ENCODE measurements around the gene PYM1.

PYM1 gene

DNA sequence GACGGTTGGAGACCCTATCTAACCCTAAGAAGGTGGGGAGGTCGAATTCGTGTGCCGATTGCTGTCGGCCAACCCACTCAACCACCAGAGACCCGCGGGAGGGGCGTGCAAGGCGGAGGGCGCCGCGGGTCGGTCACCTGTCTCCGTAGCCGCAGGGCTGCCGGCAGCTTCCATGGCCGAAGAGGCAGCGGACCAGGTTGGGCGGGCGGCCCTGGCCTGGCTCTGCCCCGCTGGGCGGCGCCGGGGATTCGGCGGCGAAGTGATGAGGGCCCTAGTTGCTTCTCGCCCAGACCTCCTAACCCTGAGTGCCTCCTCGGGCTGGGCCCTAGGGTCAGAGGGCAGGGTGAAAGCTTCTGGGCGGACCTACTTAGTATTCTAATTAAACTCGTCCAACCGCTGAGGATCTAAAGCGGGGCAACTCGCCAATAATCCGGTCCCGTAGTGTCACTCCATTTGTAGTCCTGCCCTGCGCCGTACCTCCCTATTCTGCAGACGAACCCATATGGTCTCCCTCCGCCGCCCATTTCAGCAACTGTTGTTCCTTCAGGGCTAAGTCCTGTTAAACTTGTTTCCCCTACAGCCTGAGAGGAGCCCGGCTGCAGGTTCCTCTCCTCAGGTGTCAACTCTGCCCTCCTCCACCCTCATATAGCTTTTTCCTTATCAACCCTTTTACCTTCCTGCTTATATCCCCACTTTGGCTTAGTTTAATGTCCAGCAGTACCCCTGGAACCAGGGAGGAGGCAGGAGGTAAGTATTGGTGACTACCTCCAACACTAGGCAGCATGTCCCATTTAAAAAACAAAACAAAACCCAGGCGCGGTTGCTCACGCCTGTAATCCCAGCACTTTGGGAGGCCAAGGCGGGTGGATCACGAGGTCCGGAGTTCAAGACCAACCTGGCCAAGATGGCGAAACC is at the start of gene PYM1:
Gene PYM1, minus strand, starts transcription at position 307 of the 915 bp plus-strand sequence. Its CDS starts 133 bp downstream, at position 174.
- peak in 5 of 6 experiments; percentile 10 to 60 (median 41) for DNase-seq

- peak in 2 of 6 experiments; percentile 18 to 44 for DNase-seq
Measured at GRCh38 chr12:55974308-55974730, 46.6 kb upstream of the PYM1 start.

DNA sequence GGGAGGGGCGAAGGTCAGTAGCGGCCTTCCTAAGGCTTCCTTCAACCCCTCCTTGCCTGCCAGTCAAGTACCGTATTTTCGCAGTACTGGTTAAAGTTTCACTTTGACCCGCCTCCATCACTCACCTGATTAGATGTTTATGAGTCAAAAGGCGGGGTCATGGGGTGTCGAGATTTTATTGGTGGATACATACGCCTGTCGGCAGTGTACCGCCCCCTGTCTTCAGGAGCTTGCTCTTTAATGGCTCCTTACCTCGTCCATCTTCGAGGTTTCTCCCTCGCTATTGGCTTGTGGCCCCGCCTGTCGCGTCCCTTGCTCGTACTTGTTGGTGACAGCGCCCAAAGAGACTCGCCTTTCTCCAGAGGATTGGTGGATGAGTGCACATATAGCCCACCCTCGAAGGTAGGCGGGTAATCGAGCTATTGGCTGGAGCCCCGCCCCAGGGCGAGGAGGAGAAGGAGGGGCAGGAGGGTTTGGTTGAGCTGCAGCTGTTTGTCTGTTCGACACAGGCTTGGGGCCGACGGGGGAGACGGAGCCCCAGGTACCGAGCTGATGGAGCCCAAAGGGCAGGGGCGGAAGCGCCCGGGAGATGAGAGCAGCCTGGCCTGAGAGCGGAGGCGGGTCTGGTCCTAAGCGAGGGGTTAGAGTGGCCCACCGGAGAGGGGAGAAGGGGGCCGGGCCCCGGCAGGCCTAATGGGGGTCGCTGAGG is 46.1 kb upstream of the PYM1 start, which contains the start of gene RAB5B:
Gene RAB5B, plus strand, starts transcription at position 480 of the 709 bp plus-strand sequence. CDS start 12,883 bp downstream, outside the sequence.
- DNase-seq = peak; percentile 88 to 100 (median 98)

- peak in 2 of 6 experiments; percentile 28 to 45 for DNase-seq
Measured at GRCh38 chr12:55972911-55973598, 45.4 kb upstream of the PYM1 start.

GRCh38 chr12:55972456-55972855 is 44.8 kb upstream of the PYM1 start:
- no peak for DNase-seq

GRCh38 chr12:55972042-55972441 is 44.3 kb upstream of the PYM1 start:
- DNase-seq = no peak

- no peak for DNase-seq
Measured at GRCh38 chr12:55970775-55971174, 43.1 kb upstream of the PYM1 start.

- no peak for DNase-seq
Measured at GRCh38 chr12:55969356-55969755, 41.7 kb upstream of the PYM1 start.

DNA sequence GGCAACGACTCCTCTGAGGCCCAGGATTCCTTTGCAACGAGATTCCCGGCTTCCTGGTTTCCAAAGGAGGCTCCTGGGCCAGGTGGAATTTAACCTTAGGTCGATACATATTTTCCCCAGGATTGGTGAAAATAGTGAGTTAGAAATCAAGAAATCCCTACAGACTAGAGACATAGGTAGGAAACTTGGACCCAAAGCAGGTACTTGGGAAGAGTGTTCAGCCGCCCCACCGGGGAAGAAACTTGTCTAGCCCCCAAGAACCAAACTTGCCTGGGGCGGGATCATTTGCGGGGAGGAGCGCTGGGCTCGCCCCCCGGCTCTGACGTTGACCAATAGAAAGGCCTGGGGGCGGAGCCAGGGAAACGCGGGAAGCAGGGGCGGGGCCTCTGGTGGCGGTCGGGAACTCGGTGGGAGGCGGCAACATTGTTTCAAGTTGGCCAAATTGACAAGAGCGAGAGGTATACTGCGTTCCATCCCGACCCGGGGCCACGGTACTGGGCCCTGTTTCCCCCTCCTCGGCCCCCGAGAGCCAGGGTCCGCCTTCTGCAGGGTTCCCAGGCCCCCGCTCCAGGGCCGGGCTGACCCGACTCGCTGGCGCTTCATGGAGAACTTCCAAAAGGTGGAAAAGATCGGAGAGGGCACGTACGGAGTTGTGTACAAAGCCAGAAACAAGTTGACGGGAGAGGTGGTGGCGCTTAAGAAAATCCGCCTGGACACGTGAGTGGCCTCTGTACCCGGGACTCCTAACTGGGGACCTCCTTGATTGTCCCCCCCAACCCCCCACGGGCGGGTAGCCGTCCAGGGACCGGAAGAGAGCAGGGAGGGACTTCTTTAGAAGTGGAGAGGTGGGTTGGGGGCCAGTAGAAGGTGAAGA is 39.0 kb upstream of the PYM1 start, which contains the start of gene CDK2:
Gene CDK2, plus strand, starts transcription at position 423 of the 874 bp plus-strand sequence. Its CDS starts 179 bp downstream, at position 602.
- DNase-seq = peak; percentile 69 to 87 (median 78)

DNA sequence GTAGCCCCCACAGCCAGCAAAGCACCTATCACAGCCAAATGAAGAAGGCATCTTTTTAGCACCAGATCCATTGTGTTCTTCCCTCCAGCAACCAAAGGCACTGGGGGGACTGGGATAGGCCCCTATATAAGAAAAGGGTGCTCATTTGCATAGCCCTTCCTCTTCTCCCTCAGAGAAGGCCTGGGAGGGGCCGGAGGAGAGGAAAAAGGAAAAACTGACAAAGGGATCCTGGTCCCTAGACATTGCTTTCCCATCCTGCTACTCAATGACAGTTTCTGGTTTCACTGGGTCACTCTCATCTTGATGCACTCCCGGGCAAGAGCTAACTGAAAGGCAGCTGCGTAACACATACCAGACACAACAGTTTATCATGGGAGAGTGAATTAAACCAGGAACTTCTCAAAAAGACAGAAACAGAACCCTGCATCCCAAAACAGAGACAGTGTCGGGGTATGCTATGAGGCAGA is 38.3 kb upstream of the PYM1 start, which contains the start of gene PMEL:
Gene PMEL, minus strand, starts transcription at position 102 of the 467 bp plus-strand sequence. Its CDS starts 31 bp downstream, at position 71.
- DNase-seq = no peak

DNA sequence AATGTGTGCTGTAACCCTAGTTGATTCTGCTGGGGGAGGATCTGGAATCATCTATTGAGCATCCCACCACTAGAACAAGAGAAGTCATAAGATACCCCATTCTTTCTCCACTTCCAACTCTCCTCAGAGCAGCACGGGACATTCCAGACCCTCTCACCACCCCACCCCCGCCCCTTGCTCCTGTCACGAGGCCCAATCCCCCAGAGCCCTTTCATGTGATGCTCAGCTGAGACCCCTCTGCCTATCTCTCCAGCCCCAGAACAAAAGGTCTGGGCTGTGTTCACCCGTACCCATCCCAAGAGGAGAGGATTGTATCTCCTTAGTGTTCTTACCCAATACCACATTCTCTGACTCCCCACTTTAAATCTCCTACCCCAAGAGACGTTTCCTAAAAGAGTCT is 37.5 kb upstream of the PYM1 start:
- no peak for DNase-seq

GRCh38 chr12:55963760-55964159 is 36.1 kb upstream of the PYM1 start:
- no peak for DNase-seq

- peak in 1 of 6 experiments; percentile 19 for DNase-seq
Measured at GRCh38 chr12:55957106-55957859, 29.6 kb upstream of the PYM1 start.

DNA sequence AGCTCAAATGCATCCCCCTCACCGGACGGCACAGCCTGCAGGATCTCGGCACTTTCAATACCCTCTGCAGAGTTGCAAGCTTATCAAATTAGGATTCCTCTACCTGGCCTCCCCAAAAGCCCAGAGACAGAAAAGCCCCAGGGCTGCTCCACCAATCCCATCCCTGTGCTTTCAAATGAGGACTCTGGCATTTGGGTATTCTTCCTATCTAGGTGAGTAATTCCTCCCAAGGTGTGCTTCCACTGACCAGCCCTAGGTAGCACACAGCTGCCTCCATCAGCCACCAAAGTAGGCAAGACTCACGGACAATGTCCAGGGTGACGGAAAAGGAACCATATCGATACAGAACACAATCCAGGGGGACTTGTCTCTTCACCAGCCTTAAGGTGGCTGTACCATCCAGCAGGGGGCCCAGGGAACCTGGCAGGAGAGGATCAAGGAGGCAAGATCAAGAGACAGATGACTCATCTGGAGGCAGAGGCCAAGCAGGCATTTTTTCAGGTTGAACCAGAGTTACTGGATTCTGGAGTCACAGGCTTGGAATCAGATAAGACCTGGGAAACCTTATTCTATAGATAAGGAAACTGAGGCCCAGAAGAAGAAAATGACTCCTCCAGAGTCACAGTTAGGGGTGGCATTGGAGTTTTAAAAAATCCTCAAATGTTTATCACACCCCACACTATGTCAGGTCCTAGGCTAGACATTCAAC is 28.3 kb upstream of the PYM1 start:
- DNase-seq = peak in 5 of 6 experiments; percentile 10 to 47 (median 29)

DNA sequence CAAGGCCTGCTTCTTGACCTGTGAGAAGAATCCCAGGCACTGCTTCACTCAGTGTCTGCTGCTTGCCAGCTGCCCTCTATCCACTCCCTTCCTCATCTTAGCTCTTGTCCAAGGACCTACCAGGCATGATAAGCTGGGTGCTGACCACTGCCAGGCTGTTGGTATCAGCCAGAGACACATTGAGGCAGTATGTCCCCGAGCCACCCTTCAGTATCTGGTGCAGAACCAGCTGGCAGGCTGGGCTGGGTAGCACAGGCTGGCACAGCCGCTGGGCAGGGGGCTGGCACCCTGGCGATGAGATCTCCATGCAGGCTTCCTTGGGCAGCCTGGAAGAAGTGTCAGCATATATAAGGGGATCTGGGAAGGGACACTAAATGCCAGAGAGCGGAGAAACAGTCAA is 27.6 kb upstream of the PYM1 start:
- DNase-seq = peak in 1 of 6 experiments; percentile 47

DNA sequence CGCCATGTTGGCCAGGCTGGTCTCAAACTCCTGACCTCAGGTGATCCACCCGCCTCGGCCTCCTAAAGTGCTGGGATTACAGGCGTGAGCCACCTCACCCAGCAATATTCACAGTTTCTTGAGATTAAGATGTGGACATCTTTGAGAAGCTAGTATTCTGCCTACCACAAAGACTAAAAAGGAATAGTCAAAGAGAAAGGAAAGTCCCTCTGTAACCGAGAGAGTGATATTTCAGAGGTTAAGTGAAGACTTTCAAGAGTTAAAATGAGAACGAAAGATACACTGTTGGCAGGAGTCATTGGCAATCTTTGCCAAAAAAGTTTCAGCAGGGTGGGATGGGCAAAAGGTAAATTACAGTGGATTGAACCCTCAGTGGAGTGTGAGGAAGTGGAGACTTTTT is 18.9 kb upstream of the PYM1 start:
- DNase-seq = no peak

DNA sequence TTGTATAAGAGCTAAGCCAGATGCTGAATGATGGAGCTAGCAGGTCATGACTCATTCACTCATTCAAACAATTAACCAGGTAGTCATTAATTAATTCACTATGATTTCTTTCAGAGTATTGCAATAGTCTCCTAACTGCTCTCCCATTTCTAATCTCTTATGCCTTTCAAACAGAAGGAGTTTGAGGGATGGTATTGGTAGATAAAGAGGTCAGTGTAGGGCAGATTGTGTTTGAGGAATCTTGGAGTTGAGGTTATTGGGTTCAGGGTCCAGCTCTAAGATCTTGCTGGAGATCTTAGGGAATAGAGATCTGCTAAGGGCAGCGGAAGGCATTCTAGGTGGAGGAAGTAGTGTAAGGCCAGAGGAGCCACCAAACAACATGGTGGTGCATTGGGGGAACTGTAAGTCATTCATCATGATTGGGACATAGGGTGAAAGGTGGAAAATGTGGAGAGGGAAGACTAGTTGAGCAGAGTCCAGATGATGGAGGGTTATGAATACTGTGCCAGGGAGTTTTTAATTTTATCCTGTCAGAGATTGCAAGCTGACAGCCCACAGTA is 15.0 kb upstream of the PYM1 start:
- no peak for DNase-seq

DNA sequence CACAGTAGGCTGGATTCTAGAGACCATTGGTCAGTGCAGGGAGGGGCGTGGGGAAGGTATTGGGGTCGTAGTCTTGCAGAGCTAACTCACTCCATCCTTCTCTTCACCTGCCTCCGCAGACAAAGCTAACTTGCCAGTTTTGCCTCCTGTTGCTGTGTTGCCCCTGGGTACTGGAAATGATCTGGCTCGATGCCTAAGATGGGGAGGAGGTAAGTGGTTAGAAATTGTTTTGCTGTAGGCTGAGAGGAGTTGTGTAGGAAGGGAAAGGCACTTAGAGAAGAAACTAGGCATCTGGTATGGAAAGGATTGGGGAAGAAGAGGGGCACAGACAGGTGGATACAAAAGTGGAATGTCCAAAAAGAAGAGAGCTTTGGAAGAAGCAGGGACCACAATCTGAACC is 14.4 kb upstream of the PYM1 start:
- DNase-seq = no peak

- DNase-seq = peak; percentile 71 to 89 (median 78)
Measured at GRCh38 chr12:55940065-55940732, 12.5 kb upstream of the PYM1 start.
